NCI-H2196 (cell line): ENCODE data around the gene NEB.
"Not testable (repeated sequence)": the region's sequence is repeated elsewhere in the genome, so short reads cannot be mapped to it uniquely, and the experiment has no call there.

Source experiments
- DNase-seq: peaks from one replicate; lab custom pipeline; 2025; ENCODE audit not compliant: unreplicated experiment; lab: John Stamatoyannopoulos, UW

NEB gene

GRCh38 chr2:151761687-151762086 is 27.4 kb upstream of the NEB start:
- DNase-seq, result no peak

GRCh38 chr2:151761193-151761592 is 26.9 kb upstream of the NEB start:
- no peak for DNase-seq

GRCh38 chr2:151760139-151760650 is 25.9 kb upstream of the NEB start:
- no peak for DNase-seq

- no peak for DNase-seq
Observed at GRCh38 chr2:151758744-151759143, 24.5 kb upstream of the NEB start.

- peak; percentile 7 for DNase-seq
Observed at GRCh38 chr2:151757861-151758260, 23.6 kb upstream of the NEB start.

GRCh38 chr2:151756820-151757219 is 22.5 kb upstream of the NEB start:
- no peak for DNase-seq

DNA sequence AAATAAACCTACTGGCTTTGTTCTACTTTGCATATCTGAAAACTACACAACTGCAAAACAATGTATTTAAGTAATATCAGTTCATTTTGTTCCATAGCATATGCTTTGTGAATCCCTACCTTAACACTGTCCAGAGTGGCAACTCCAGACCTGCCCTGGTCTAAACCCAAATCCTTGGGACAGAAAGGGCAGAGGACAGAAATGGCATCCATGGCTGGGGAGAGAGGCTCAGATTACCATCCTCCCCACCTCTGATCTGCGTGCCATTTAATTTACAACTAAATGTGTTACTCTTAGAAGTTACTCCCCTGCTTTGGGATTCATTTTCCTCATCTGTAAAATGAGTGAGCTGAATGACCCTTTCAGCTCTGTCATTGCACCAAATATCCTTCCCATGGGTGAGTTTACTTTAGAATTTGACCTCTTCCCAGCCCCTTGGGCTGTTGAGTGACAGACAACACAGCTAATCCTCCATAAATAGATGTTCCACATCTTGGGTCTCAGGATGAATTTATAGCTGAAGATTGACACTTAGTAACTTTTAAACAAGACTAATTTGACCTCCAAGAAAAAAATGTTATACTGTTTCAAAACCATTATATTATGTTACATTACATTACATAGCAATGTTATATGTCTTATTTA is 20.1 kb upstream of the NEB start:
- no peak for DNase-seq

DNA sequence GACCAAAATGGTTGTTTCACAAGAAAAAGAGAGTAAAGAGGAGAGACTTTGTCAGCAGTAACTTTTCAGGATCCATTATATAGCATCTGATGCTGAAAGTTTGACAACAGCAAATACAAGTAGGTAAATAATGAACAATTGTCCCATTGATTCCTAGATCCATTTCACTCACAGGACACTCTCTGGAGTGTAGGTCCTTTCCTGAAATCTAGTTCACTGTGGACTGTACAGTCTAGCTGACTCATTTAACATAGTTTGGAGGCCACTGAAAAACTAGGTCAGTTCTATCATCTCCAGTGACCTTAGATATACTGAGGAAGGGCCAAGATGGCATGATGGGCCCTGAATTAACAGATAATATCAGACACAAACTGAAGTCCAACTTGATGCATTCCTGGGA is 19.3 kb upstream of the NEB start:
- no peak for DNase-seq

- not testable (repeated sequence) for DNase-seq
Observed at GRCh38 chr2:151745261-151745660, 11.0 kb upstream of the NEB start.

- DNase-seq, result no peak
Observed at GRCh38 chr2:151730262-151730975, 3.9 kb downstream of the NEB start.

DNA sequence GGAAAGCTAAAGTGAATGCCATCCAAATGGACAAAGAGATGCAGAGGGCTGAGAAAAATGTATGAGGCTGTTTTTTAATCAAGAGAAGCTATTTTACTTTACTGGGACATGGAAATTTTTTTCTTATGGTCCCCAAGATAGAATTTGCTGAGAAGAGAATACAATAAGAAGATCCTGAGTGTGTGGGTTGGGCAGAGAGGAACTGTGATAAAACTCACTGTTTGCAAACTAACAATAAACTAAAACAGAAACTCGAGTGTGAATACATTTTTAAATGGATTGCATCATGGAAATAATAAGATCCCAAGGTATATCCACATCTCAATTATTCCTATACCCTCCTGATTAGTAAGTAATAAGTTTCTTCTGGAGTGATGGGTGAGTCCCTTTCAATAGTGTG is 4.4 kb downstream of the NEB start:
- DNase-seq, result no peak

GRCh38 chr2:151729415-151729811 is 4.9 kb downstream of the NEB start:
- DNase-seq, result no peak

DNA sequence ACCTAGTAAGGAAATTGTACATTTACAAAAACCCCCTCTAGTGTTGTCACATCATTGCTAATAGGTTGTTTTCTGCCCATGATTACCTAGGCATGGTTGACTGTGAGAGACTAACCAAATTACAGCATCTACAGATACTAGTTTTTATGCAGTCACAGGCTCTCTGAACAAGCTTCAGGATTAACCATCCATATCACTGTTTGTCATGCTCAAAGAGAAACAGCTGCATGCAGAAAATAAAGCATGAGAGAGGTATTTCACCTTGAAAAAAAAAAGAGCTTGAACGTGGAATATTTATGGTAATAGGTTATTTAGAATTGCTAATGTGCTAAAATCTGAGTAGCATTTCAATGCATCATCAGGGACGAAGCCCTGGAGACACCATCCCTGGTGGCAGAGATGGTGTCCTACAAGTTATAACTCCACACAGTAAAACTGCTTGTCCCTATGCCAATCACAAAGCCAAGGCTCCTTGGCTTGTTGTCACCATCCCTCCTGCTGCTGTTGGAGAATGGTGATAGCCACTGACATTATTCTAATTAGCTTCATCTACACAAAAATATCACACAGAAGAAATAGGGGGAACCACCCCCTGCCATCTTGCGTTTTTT is 5.4 kb downstream of the NEB start:
- no peak for DNase-seq

- no peak for DNase-seq
Observed at GRCh38 chr2:151727593-151728552, 6.4 kb downstream of the NEB start.

- no peak for DNase-seq
Observed at GRCh38 chr2:151721161-151721560, 13.1 kb downstream of the NEB start.

GRCh38 chr2:151720521-151720920 is 13.8 kb downstream of the NEB start:
- no peak for DNase-seq

- DNase-seq, result no peak
Observed at GRCh38 chr2:151718796-151719195, 15.5 kb downstream of the NEB start.

- no peak for DNase-seq
Observed at GRCh38 chr2:151718247-151718646, 16.0 kb downstream of the NEB start.

- DNase-seq, result no peak
Observed at GRCh38 chr2:151716721-151717120, 17.6 kb downstream of the NEB start.

DNA sequence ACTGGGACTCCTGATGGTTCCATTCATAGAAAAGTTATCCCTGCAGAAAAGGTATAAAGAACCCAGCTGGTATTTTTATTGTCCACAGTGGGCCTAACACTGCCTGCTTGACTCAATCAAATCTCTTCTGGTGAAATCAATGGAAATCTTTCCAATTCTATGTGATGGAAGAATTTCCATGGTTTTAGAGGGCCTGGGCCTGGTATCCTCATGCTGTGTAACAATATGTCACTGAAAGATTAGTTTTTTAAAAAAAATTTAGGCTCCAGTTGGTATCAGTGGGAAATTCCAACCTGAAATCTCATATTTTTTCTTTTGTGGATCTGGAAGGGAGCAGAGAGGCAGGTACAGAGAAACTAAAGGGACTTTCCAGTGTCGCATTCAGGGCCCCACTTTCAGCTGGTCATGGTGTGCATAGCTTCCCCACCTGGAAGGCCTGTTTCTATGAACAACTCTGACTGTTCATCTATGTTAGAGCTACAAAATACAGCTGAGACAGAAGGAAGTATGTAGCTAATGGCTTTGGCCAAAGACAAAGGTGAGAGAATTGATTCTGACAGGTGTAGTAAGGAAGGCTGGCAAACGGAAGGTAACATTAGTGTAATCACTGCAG is 20.9 kb downstream of the NEB start:
- DNase-seq, result no peak

- DNase-seq, result no peak
Observed at GRCh38 chr2:151711025-151711424, 23.3 kb downstream of the NEB start.
